Fibroblast of lung (primary cell): ENCODE measurements around the gene MBOAT2. TPM values are rescaled to one million over a fixed set of nuclear protein-coding genes. Genes with fewer than 3 reads are reported as not detected.

ENCODE experiments used
- DNase-seq, 2 donors: peaks; one replicate each; pipeline versions ENCODE4 v3.0.0 to v3.0.0-alpha.2; 2010; ENCODE audit warnings: low read depth in 2 of 2
- H2AFZ ChIP-seq: 2 replicates; pipeline ENCODE4 v1.5.1; 2012; ENCODE audit warnings: low read length, control low read depth, inconsistent platforms
- H3K27ac ChIP-seq: 2 replicates; pipeline ENCODE4 v1.5.1; 2011; ENCODE audit warnings: low read length, control low read depth; ENCODE audit not compliant: insufficient read depth
- H3K27me3 ChIP-seq: 2 replicates; pipeline ENCODE4 v1.5.1; 2011; ENCODE audit warnings: mild to moderate bottlenecking, low read length; ENCODE audit not compliant: control insufficient read depth, insufficient read depth
- H3K36me3 ChIP-seq: 2 replicates; pipeline ENCODE4 v1.5.1; 2011; ENCODE audit warnings: low read length; ENCODE audit not compliant: control insufficient read depth, insufficient read depth
- H3K4me1 ChIP-seq: 2 replicates; pipeline ENCODE4 v1.5.1; 2011; ENCODE audit warnings: low read length; ENCODE audit not compliant: control insufficient read depth, insufficient read depth; ENCODE audit errors: extremely low read depth
- H3K4me2 ChIP-seq: 2 replicates; pipeline ENCODE4 v1.5.1; 2011; ENCODE audit warnings: low read length, control low read depth; ENCODE audit not compliant: insufficient read depth; ENCODE audit errors: extremely low read depth
- H3K4me3 ChIP-seq, 4 experiments: fragments of 200-600 bp in 1 of 4; sonication (generic) in 1 of 4; replicated peaks in 1 of 4; 2 replicates each; pipeline ENCODE4 v1.5.1; 2011 to 2016; ENCODE audit warnings: low read length in 4 of 4, low read depth in 3 of 4, mild to moderate bottlenecking in 3 of 4, control low read depth in 2 of 4, inconsistent platforms in 1 of 4, mixed read lengths in 1 of 4; ENCODE audit not compliant: insufficient read depth in 1 of 4; ENCODE audit errors: control extremely low read depth in 1 of 4
- H3K79me2 ChIP-seq: 2 replicates; pipeline ENCODE4 v1.5.1; 2012; ENCODE audit warnings: mild to moderate bottlenecking, low read length, inconsistent platforms; ENCODE audit not compliant: control insufficient read depth, insufficient read depth
- H3K9ac ChIP-seq: 2 replicates; pipeline ENCODE4 v1.5.1; 2011; ENCODE audit warnings: mild to moderate bottlenecking, low read length, control low read depth; ENCODE audit not compliant: insufficient read depth
- H3K9me3 ChIP-seq: 2 replicates; pipeline ENCODE4 v1.5.1; 2012; ENCODE audit warnings: low read depth, low read length; ENCODE audit not compliant: control insufficient read depth, insufficient read depth
- H4K20me1 ChIP-seq: 2 replicates; pipeline ENCODE4 v1.5.1; 2011; ENCODE audit warnings: low read length; ENCODE audit not compliant: control insufficient read depth, insufficient read depth; ENCODE audit errors: extremely low read depth
- CTCF ChIP-seq, 2 donors: IDR thresholded peaks in 1 of 2; conservative IDR thresholded peaks in 1 of 2; 1 replicate in 1 of 2; 2 replicates in 1 of 2; pipeline ENCODE4 v1.5.1; 2011 to 2012; ENCODE audit warnings: low read length in 2 of 2, control low read depth in 1 of 2, inconsistent platforms in 1 of 2, low read depth in 1 of 2, mild to moderate bottlenecking in 1 of 2
- EZH2 ChIP-seq: IDR thresholded peaks from 2 replicates; pipeline ENCODE4 v1.5.1; 2012; ENCODE audit warnings: low read length, control low read depth, mild to moderate bottlenecking; ENCODE audit errors: missing control alignments
- polyA plus RNA-seq, 2 donors: library from polyadenylated mRNA; depleted of rRNA in 1 of 2; stranded (reverse) in 1 of 2; unstranded in 1 of 2; fragments of >200 nt; gene quantifications; 2 replicates each; pipeline ENCODE4 v1.2.1, GENCODE V29; 2011 to 2012; ENCODE audit warnings: missing spikeins in 1 of 2
- total RNA-seq: library from RNA; depleted of rRNA; stranded (reverse); fragments of >200 nt; gene quantifications from 2 replicates; pipeline ENCODE4 v1.2.1, GENCODE V29; 2014

The MBOAT2 gene
- total and polyA plus RNA-seq, 2 donors (not counting 1 experiment from before 2014, with no cell fraction given): 46.4 to 68.3 TPM

- no peak overlapping the region for H3K27ac ChIP-seq
- H2AFZ ChIP-seq: no peak overlapping the region
- TF ChIP-seq EZH2 (no peak), CTCF (conservative IDR thresholded peaks at IDR 0.05 in 1 of 2, IDR thresholded peaks at IDR 0.05 in 1 of 2; ENCODE audit: low read depth in 1 of 2, low read length in 2 of 2) (no peak)
- no peaks in the 10 kb centered on the region for H3K27me3 ChIP-seq
- H3K9me3 ChIP-seq: no peaks in the 10 kb centered on the region
- H3K4me3 ChIP-seq: peak overlapping the region in 1 of 4 experiments; percentile 77
- H3K4me1 ChIP-seq: no peaks in the 10 kb centered on the region
- H3K9ac ChIP-seq: no peak overlapping the region
- H3K36me3 ChIP-seq: no peaks in the 10 kb centered on the region
- H3K4me2 ChIP-seq: peak overlapping the region; percentile 77
- peaks cover 5% of the 10 kb centered on the region for H4K20me1 ChIP-seq
- H3K79me2 ChIP-seq: peaks cover 61% of the 10 kb centered on the region
- no peak for DNase-seq
Observed at GRCh38 chr2:8835279-8835678, 168.2 kb downstream of the MBOAT2 start.

- Histone ChIP-seq H3K9me3 (no peaks in the 10 kb centered on the region), H3K27ac (no peak overlapping the region), H3K79me2 (peaks cover 71% of the 10 kb centered on the region), H2AFZ (no peak overlapping the region), H3K4me1 (no peaks in the 10 kb centered on the region), H4K20me1 (peaks cover 5% of the 10 kb centered on the region), H3K4me3 (no peak overlapping the region), H3K9ac (no peak overlapping the region), H3K36me3 (no peaks in the 10 kb centered on the region), H3K4me2 (no peak overlapping the region), H3K27me3 (no peaks in the 10 kb centered on the region)
- DNase-seq: no peak
- TF ChIP-seq EZH2 (no peak), CTCF (conservative IDR thresholded peaks at IDR 0.05 in 1 of 2, IDR thresholded peaks at IDR 0.05 in 1 of 2; ENCODE audit: low read depth in 1 of 2, low read length in 2 of 2) (no peak)
Observed at GRCh38 chr2:8833853-8834252, 169.6 kb downstream of the MBOAT2 start.

GRCh38 chr2:8831516-8831915, 172.0 kb downstream of the MBOAT2 start:
- no peak overlapping the region for H3K4me3 ChIP-seq
- H2AFZ ChIP-seq: no peak overlapping the region
- no peak overlapping the region for H3K9ac ChIP-seq
- no peaks in the 10 kb centered on the region for H3K4me1 ChIP-seq
- no peak overlapping the region for H3K4me2 ChIP-seq
- no peaks in the 10 kb centered on the region for H3K9me3 ChIP-seq
- no peak for TF ChIP-seq EZH2
- TF ChIP-seq CTCF (conservative IDR thresholded peaks at IDR 0.05 in 1 of 2, IDR thresholded peaks at IDR 0.05 in 1 of 2; ENCODE audit: low read depth in 1 of 2, low read length in 2 of 2): no peak
- H3K27ac ChIP-seq: no peak overlapping the region
- H3K27me3 ChIP-seq: no peaks in the 10 kb centered on the region
- H3K36me3 ChIP-seq: no peaks in the 10 kb centered on the region
- peaks cover 5% of the 10 kb centered on the region for H4K20me1 ChIP-seq
- H3K79me2 ChIP-seq: peaks cover 74% of the 10 kb centered on the region
- no peak for DNase-seq
